Choroid plexus epithelial cell (primary cell): ENCODE results near the gene TMEM218.
"Not testable (repeated sequence)": the region's sequence is repeated elsewhere in the genome, so short reads cannot be mapped to it uniquely, and the experiment has no call there.

Experiments
- DNase-seq: peaks from one replicate; pipeline ENCODE4 v3.0.0-alpha.2; 2010; ENCODE audit warnings: low read depth
- H3K4me3 ChIP-seq: 2 replicates; pipeline ENCODE4 v1.5.1; 2011; ENCODE audit warnings: low read depth, mild to moderate bottlenecking, control low read depth, low read length, moderate library complexity
- CTCF ChIP-seq: conservative IDR thresholded peaks from 2 replicates; pipeline ENCODE4 v1.5.1; 2011; ENCODE audit warnings: low read depth, mild to moderate bottlenecking, control low read depth, inconsistent platforms, low read length, moderate library complexity

Gene TMEM218

DNA sequence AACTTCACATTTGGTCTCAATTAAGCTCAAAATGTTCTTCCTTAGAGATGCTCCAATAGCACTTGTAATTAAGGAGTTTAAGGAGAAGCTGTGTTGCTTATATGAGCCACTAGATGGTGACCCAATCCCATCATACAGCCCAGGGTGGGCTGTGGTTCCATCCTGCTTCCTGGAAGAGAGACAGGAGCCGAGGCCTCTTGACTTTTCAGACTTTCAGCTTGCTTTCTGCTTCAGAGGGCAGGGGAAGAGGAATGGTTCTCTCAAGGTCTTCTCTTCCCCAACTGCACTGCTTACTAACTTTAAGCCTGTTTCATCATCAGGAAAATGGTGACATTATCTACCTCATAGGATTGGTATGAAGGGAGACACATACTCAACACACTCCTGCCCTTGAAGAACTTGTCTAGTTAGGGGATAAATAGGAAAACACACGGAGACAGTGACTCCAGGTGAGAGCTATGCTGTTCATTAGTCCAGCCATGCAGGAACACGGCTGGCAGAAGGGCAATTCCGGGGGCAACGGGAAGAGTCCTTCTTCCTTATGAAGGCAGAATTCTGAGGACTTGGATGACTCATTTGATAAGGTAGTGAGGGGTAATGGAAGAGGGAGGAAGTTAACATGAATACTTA is 20.1 kb downstream of the TMEM218 start:
- H3K4me3 ChIP-seq: no peak overlapping the region
- TF ChIP-seq CTCF: peak; percentile 86
- DNase-seq: peak; percentile 87

- no peak for TF ChIP-seq CTCF
- no peak for DNase-seq
- no peak overlapping the region for H3K4me3 ChIP-seq
These were observed 20.6 kb downstream of the TMEM218 start for GRCh38 chr11:125090816-125091215.

- DNase-seq, H3K4me3 ChIP-seq: not testable (repeated sequence)
These were observed 21.3 kb downstream of the TMEM218 start for GRCh38 chr11:125090151-125090550.

DNA sequence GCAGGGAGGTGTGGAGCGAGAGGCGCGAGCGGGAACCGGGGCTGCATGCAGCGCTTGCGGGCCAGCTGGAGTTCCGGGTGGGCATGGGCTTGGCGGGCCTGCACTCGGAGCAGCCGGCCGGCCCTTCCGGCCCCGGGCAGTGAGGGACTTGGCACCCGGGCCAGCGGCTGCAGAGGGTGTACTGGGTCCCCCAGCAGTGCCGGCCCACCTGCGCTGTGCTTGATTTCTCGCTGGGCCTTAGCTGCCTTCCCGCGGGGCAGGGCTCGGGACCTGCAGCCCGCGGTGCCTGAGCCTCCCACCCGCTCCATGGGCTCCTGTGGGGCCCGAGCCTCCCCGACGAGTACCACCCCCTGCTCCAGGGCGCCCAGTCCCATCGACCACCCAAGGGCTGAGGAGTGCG is 21.9 kb downstream of the TMEM218 start:
- not testable (repeated sequence) for DNase-seq, H3K4me3 ChIP-seq

DNA sequence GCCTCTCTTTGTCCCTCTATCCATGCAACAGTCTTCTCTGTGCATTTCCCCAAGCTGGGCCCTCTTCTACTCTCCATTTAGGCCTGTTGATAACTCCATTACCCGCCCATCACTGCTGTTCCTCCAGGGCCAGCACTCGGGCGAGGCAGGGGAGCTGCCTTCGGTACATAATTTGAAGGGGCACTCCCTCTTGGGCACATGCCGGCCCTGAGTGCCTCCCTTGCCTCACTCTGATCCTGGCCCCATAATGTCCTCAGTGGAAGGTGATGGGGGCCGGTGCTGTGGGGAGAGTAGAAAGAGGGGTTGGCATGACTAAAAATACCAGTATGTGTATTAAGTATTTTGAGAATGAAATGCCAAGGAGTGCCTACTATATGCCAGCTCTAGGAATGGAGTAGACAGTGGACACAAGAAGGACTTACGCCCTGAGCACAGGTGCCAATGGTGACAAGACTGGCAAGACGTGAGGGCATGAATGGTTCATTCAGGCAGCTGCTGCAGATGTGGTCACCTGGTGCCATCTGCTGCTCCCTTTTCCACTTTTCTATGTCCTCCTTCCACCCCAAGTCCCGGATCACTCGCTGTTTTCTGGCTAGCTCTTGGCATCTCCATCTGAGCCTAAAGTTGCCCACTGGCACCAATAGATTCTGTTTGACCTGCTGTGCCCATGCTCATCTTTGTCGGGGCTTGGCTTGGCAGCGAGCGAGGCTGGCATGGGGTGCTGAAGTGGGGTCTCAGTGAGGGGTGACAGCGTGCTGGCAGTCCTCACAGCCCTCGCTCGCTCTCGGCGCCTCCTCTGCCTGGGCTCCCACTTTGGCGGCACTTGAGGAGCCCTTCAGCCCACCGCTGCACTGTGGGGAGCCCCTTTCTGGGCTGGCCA is 22.6 kb downstream of the TMEM218 start:
- DNase-seq: no peak

GRCh38 chr11:125088123-125088522 is 23.3 kb downstream of the TMEM218 start:
- DNase-seq: no peak
- no peak overlapping the region for H3K4me3 ChIP-seq
- TF ChIP-seq CTCF: no peak

More for the DNA sequence above, 22.6 kb downstream of the TMEM218 start:
- no peak overlapping the region for H3K4me3 ChIP-seq
- TF ChIP-seq CTCF: no peak

- no peak for TF ChIP-seq CTCF
- no peak for DNase-seq
- no peak overlapping the region for H3K4me3 ChIP-seq
These were observed 24.7 kb downstream of the TMEM218 start for GRCh38 chr11:125086633-125087296.
